Aorta (tissue), 5 donors: ENCODE data around the gene ERBB4. TPM values are rescaled to one million over a fixed set of nuclear protein-coding genes. Genes with fewer than 3 reads are reported as not detected.

ENCODE experiments used
- ATAC-seq: fragments of 200-7000 bp; cut with Tn5 transposase; one replicate; pipeline ENCODE4 v1.9.1; 2022; ENCODE audit warnings: moderate library complexity; ENCODE audit not compliant: low FRiP score
- DNase-seq, 2 donors: peaks; one replicate each; pipeline ENCODE4 v3.0.0-alpha.2; 2020
- H3K27ac ChIP-seq, 2 donors: one replicate each; pipeline ENCODE4 v1.5.1; 2013; ENCODE audit warnings: low read length in 2 of 2, mild to moderate bottlenecking in 2 of 2, moderate library complexity in 2 of 2, control low read depth in 1 of 2, inconsistent platforms in 1 of 2, low read depth in 1 of 2
- H3K27me3 ChIP-seq, 2 donors: one replicate each; pipeline ENCODE4 v1.6.1; 2013; ENCODE audit warnings: control low read depth in 1 of 2, low read length in 1 of 2, mild to moderate bottlenecking in 1 of 2, moderate library complexity in 1 of 2; ENCODE audit not compliant: insufficient read depth in 2 of 2, control insufficient read depth in 1 of 2
- H3K36me3 ChIP-seq, 2 donors: one replicate each; pipeline ENCODE4 v1.6.1; 2013; ENCODE audit warnings: control low read depth in 1 of 2, low read length in 1 of 2, mild to moderate bottlenecking in 1 of 2; ENCODE audit not compliant: insufficient read depth in 2 of 2, control insufficient read depth in 1 of 2
- H3K4me1 ChIP-seq, 2 donors: one replicate each; pipeline ENCODE4 v1.6.1; 2013; ENCODE audit warnings: low read length in 2 of 2, control low read depth in 1 of 2, mild to moderate bottlenecking in 1 of 2, moderate library complexity in 1 of 2; ENCODE audit not compliant: insufficient read depth in 2 of 2, control insufficient read depth in 1 of 2
- H3K4me3 ChIP-seq, 2 donors: one replicate each; pipeline ENCODE4 v1.5.1; 2013; ENCODE audit warnings: low read length in 2 of 2, control low read depth in 1 of 2, mild to moderate bottlenecking in 1 of 2
- H3K9me3 ChIP-seq: one replicate; pipeline ENCODE4 v1.6.1; 2013; ENCODE audit warnings: mild to moderate bottlenecking, low read length; ENCODE audit not compliant: control insufficient read depth
- WGBS, 2 donors: extraction: QIAGEN DNeasy Blood & Tissue Kit; methylation state at CpG; one replicate each; pipeline ENCODE4 v1.1.7; 2013; 5-methylcytosine and 5-hydroxymethylcytosine counted together
- intact Hi-C, 2 donors: fragments of 100-400 bp; cut with DNase I; formaldehyde crosslinking; loops; one replicate each; pipeline versions ENCODE4 v1.14.2 to v1.15.0; 2022
- polyA plus RNA-seq, 2 donors: library from polyadenylated mRNA; stranded (reverse); fragments of 200-250 nt; gene quantifications; one replicate each; pipeline ENCODE4 v1.2.3, GENCODE V29; 2013
- total RNA-seq, 2 donors: library from RNA; stranded (reverse); fragmentation: NEBNext Ultra II Directional; extraction: Animal tissue kit (Norgen Biotek cat#: 25700); gene quantifications; one replicate each; pipeline ENCODE4 v1.2.1, GENCODE V29; 2021
- donor health status: healthy with polysubstance abuse.
- donor health status: Bipolar disorder and iron deficiency.
- donor health status: DM: no; HTN: no; CAD: no.
- donor health status: DM: no; HTN: no; CAD: no.
- donor health status: DM: yes; HTN: yes; CAD: no.

Gene ERBB4
- total and polyA plus RNA-seq, 4 donors: 1.3 to 42.0 (median 15.0) TPM

DNA sequence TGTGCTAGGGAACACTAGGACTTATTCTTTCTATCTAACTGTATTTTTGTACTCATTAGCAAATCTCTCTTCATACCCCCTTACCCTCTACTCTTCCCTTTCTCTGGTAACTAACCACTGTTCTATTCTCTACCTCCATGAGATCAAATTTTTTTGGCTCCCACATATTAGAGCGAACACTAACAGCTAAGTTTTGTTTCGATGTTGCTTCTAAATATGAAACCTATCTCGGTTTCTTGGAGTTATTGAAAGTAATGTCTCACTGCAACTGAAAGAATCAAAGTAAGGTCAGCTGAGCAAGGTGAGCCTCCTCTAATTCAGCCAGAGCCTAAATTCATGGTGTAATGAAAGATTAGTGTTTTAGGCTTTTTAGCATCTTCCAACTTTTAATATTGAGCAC, 1024.6 kb downstream of the ERBB4 start:
- Histone ChIP-seq H3K9me3 (no peaks in the 10 kb centered on the region), H3K4me1 (no peaks in the 10 kb centered on the region), H3K27me3 (no peaks in the 10 kb centered on the region), H3K4me3 (no peak overlapping the region), H3K36me3 (no peaks in the 10 kb centered on the region), H3K27ac (no peak overlapping the region)
- 93 to 94% methylated on average over 3 of the region's 3 CpGs for WGBS, 2 donors
- no peak for ATAC-seq
- DNase-seq: no peak
- intact Hi-C loops: no loop called here

- no peak for DNase-seq
- H3K4me1 ChIP-seq: no peaks in the 10 kb centered on the region
- 57 to 78% methylated on average over 3 of the region's 3 CpGs for WGBS, 2 donors
- no peaks in the 10 kb centered on the region for H3K9me3 ChIP-seq
- no peaks in the 10 kb centered on the region for H3K27me3 ChIP-seq
- H3K27ac ChIP-seq: no peak overlapping the region
- no peak overlapping the region for H3K4me3 ChIP-seq
- no peak for ATAC-seq
- intact Hi-C loops: no loop called here
- no peaks in the 10 kb centered on the region for H3K36me3 ChIP-seq
These were observed 1025.2 kb downstream of the ERBB4 start for GRCh38 chr2:211513446-211513845.

DNA sequence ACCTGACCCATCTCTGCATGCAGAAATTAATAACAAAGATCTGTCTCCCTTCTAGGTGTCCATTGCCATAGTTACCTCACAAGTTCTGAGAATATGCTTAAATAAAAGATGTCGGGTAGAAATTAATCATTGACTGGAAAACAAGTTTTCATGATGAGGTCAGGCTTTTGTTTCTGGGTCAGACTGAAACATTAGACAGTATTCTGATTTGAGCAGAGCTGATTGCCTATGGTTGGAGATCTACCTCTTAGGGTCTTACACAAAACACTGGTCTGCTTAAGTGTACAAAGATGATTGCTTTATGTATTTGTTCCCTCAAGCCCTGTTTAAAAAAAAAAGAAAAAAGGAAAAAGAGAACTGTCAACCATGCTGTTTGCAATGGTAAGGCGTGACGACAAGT, 1025.8 kb downstream of the ERBB4 start:
- Histone ChIP-seq H3K4me3 (no peak overlapping the region), H3K9me3 (no peaks in the 10 kb centered on the region), H3K36me3 (no peaks in the 10 kb centered on the region), H3K4me1 (no peaks in the 10 kb centered on the region), H3K27ac (no peak overlapping the region), H3K27me3 (no peaks in the 10 kb centered on the region)
- no peak for DNase-seq
- intact Hi-C loops: no loop called here
- 70 to 79% methylated on average over 3 of the region's 3 CpGs for WGBS, 2 donors
- ATAC-seq: no peak

- no peak for ATAC-seq
- intact Hi-C loops: no loop called here
- H3K9me3 ChIP-seq: peaks cover 1% of the 10 kb centered on the region
- H3K27ac ChIP-seq: no peak overlapping the region
- H3K27me3 ChIP-seq: no peaks in the 10 kb centered on the region
- H3K36me3 ChIP-seq: no peaks in the 10 kb centered on the region
- no peaks in the 10 kb centered on the region for H3K4me1 ChIP-seq
- no peak for DNase-seq
- no peak overlapping the region for H3K4me3 ChIP-seq
These were observed 1034.7 kb downstream of the ERBB4 start for GRCh38 chr2:211503856-211504255.

DNA sequence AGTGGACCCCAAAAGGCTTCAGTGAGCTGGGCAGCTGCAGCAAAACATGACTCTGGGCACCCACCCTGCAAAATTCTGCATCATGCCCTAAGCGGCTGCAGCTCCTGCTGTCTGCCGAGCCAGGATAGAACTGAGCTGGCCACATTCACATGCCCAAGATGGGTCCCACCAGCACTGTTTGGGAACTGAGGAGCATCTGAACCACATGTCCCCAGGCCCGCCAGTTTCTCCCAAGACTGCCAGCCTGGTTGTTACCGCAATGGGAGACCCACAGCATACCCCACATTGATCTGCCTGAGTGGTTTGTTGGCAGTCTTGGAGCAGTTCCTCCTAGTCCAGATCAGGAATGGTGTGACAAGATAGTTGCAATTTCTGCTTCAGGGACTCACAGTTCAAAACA, 1035.4 kb downstream of the ERBB4 start:
- Histone ChIP-seq H3K4me1 (no peaks in the 10 kb centered on the region), H3K9me3 (peaks cover 1% of the 10 kb centered on the region), H3K27me3 (no peaks in the 10 kb centered on the region), H3K36me3 (no peaks in the 10 kb centered on the region), H3K4me3 (no peak overlapping the region), H3K27ac (no peak overlapping the region)
- DNase-seq (no peak), ATAC-seq (no peak)
- 97% methylated on average over 4 of the region's 4 CpGs for WGBS, 2 donors
- intact Hi-C loops: no loop called here

GRCh38 chr2:211498551-211499205, 1039.9 kb downstream of the ERBB4 start:
- intact Hi-C loops: no loop called here
- WGBS, 2 donors: 69 to 73% methylated on average over 3 of the region's 3 CpGs
- Histone ChIP-seq H3K4me3 (no peak overlapping the region), H3K4me1 (no peaks in the 10 kb centered on the region), H3K27me3 (no peaks in the 10 kb centered on the region), H3K36me3 (no peaks in the 10 kb centered on the region), H3K27ac (no peak overlapping the region), H3K9me3 (peaks cover under 1% of the 10 kb centered on the region)
- DNase-seq (no peak), ATAC-seq (no peak)

- no peak for ATAC-seq
- 78 to 90% methylated on average over 3 of the region's 3 CpGs for WGBS, 2 donors
- H3K9me3 ChIP-seq: no peaks in the 10 kb centered on the region
These were observed 1043.3 kb downstream of the ERBB4 start for GRCh38 chr2:211495339-211495738.

DNA sequence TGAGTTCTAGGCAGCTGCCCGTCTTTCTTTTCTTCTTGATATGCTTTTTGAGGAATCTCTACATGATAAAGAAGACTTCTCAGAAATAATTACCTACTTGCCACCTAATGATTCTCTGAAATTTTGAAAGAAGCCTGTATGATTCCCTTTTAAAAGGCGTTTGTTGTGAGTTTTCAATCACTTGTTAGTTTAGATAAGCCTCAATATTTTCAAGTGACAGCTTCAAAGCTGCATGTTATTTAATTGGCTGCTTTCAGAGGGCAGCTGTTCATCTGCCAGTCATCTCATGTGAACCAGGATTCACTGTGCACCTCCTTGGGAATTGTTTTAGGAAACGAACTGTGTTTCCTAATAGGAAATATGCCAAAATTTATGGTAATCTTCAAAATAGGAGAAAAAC, 1044.1 kb downstream of the ERBB4 start:
- H3K36me3 ChIP-seq: no peaks in the 10 kb centered on the region
- H3K27ac ChIP-seq: no peak overlapping the region
- no peak for DNase-seq
- 57 to 62% methylated on average over 3 of the region's 3 CpGs for WGBS, 2 donors
- no peaks in the 10 kb centered on the region for H3K27me3 ChIP-seq
- H3K4me3 ChIP-seq: no peak overlapping the region
- no peaks in the 10 kb centered on the region for H3K4me1 ChIP-seq
- intact Hi-C loops: no loop called here
- no peak for ATAC-seq
- H3K9me3 ChIP-seq: no peaks in the 10 kb centered on the region

More at GRCh38 chr2:211495339-211495738, 1043.3 kb downstream of the ERBB4 start:
- Histone ChIP-seq H3K27me3 (no peaks in the 10 kb centered on the region), H3K27ac (no peak overlapping the region), H3K36me3 (no peaks in the 10 kb centered on the region), H3K4me1 (no peaks in the 10 kb centered on the region), H3K4me3 (no peak overlapping the region)
- intact Hi-C loops: no loop called here
- no peak for DNase-seq

- 90 to 97% methylated on average over 8 of the region's 8 CpGs for WGBS, 2 donors
- intact Hi-C loops: no loop called here
- DNase-seq (no peak), ATAC-seq (no peak)
- Histone ChIP-seq H3K27ac (no peak overlapping the region), H3K27me3 (no peaks in the 10 kb centered on the region), H3K36me3 (no peaks in the 10 kb centered on the region), H3K4me3 (no peak overlapping the region), H3K4me1 (no peaks in the 10 kb centered on the region), H3K9me3 (no peaks in the 10 kb centered on the region)
These were observed 1044.5 kb downstream of the ERBB4 start for GRCh38 chr2:211494085-211494484.
